HepG2 (cell line): ENCODE results near the gene KRT36. TPM values are rescaled to one million over a fixed set of nuclear protein-coding genes. Genes with fewer than 3 reads are reported as not detected.

ENCODE experiments used
- ATAC-seq: fragments of 200-7000 bp; cut with Tn5 transposase; 3 replicates; pipeline ENCODE4 v1.9.1; 2020; ENCODE audit warnings: mild to moderate bottlenecking, moderate library complexity
- BruUV-seq: library from RNA; stranded (reverse); fragments of 400-500 nt; replicated peaks from 2 replicates; lab custom pipeline; 2021; lab: Mats Ljungman, UMichigan
- CTCF ChIA-PET: fragments of 300-600 bp; formaldehyde crosslinking; extraction: SDS; loops from one replicate; lab custom pipeline; 2021; ENCODE audit warnings: low total read pairs, inconsistent platforms, low intra/inter-chr PET ratio; lab: Yijun Ruan, JAX
- POLR2A ChIA-PET: fragments of 350-600 bp; sonication (Branson Sonifier 250); formaldehyde crosslinking; loops from one replicate; lab custom pipeline; 2020; ENCODE audit warnings: antibody characterized with exemption, inconsistent platforms; lab: Yijun Ruan, JAX
- DNase-seq: peaks from one replicate; pipeline ENCODE4 v3.0.0-alpha.2; 2015; ENCODE audit warnings: low spot score
- FAIRE-seq: peaks from 3 replicates; lab custom pipeline; 2011; peaks lifted over from hg19 to GRCh38; lab: Jason Lieb, UNC
- H2AFZ ChIP-seq: one replicate; pipeline ENCODE4 v1.6.1; 2011; ENCODE audit warnings: low read length, inconsistent platforms
- H3K27ac ChIP-seq: fragments of 300-600 bp; 3 replicates; pipeline ENCODE4 v1.8.0; 2011; ENCODE audit warnings: mixed run types, mild to moderate bottlenecking, mixed read lengths, low read length, inconsistent platforms; ENCODE audit not compliant: insufficient read depth; ENCODE audit errors: extremely low read length
- H3K27me3 ChIP-seq, 2 experiments: fragments of 200-600 bp in 1 of 2; 2 replicates in 1 of 2; 3 replicates in 1 of 2; pipeline versions ENCODE4 v1.6.0 to v1.8.0; 2011; ENCODE audit warnings: low read length in 2 of 2, mild to moderate bottlenecking in 2 of 2, moderate library complexity in 2 of 2, inconsistent platforms in 1 of 2; ENCODE audit not compliant: insufficient read depth in 2 of 2, control insufficient read depth in 1 of 2
- H3K36me3 ChIP-seq, 2 experiments: fragments of 200-600 bp in 1 of 2; replicated peaks in 1 of 2; 2 replicates in 1 of 2; 3 replicates in 1 of 2; pipeline versions ENCODE4 v1.5.1 to v1.8.0; 2011; ENCODE audit warnings: low read length in 2 of 2, inconsistent platforms in 1 of 2; ENCODE audit not compliant: insufficient read depth in 2 of 2, control insufficient read depth in 1 of 2
- H3K4me1 ChIP-seq: 2 replicates; pipeline ENCODE4 v1.5.1; 2012; ENCODE audit warnings: low read length, inconsistent platforms; ENCODE audit not compliant: insufficient read depth
- H3K4me2 ChIP-seq: 2 replicates; pipeline ENCODE4 v1.6.0; 2011; ENCODE audit warnings: low read depth, low read length, inconsistent platforms
- H3K4me3 ChIP-seq, 3 experiments: fragments of 200-600 bp in 1 of 3; sonication (generic), shearing (Covaris generic) in 1 of 3; replicated peaks in 1 of 3; 2 replicates each; pipeline ENCODE4 v1.5.1; 2011 to 2016; ENCODE audit warnings: low read length in 3 of 3, inconsistent platforms in 2 of 3, low read depth in 2 of 3, mild to moderate bottlenecking in 2 of 3, control low read depth in 1 of 3, mixed read lengths in 1 of 3; ENCODE audit not compliant: insufficient read depth in 1 of 3
- H3K79me2 ChIP-seq: one replicate; pipeline ENCODE4 v1.6.1; 2011; ENCODE audit warnings: low read length, inconsistent platforms; ENCODE audit not compliant: insufficient read depth
- H3K9ac ChIP-seq: 2 replicates; pipeline ENCODE4 v1.6.0; 2011; ENCODE audit warnings: mild to moderate bottlenecking, low read depth, low read length, inconsistent platforms; ENCODE audit not compliant: insufficient read depth
- H3K9me3 ChIP-seq: 2 replicates; pipeline ENCODE4 v1.5.1; 2012; ENCODE audit warnings: mild to moderate bottlenecking, low read length
- H4K20me1 ChIP-seq: 2 replicates; pipeline ENCODE4 v1.6.0; 2011; ENCODE audit warnings: inconsistent platforms, mild to moderate bottlenecking, low read length, moderate library complexity; ENCODE audit not compliant: insufficient read depth
- CBFB ChIP-seq: sonication (generic); formaldehyde crosslinking; IDR thresholded peaks from 2 replicates; pipeline ENCODE4 v1.4.0; 2020; ENCODE audit warnings: missing genetic modification reagents
- CBX1 ChIP-seq: IDR thresholded peaks from one replicate; pipeline ENCODE4 v1.6.1; 2016; ENCODE audit warnings: antibody characterized with exemption, low read depth
- CSRNP1 ChIP-seq: sonication (generic); formaldehyde crosslinking; IDR thresholded peaks from 2 replicates; pipeline ENCODE4 v1.8.1; 2023; ENCODE audit warnings: mild to moderate bottlenecking, missing genetic modification reagents
- GTF2F1 ChIP-seq: fragments of 150-350 bp; IDR thresholded peaks from 2 replicates; pipeline ENCODE4 v1.6.1; 2014; ENCODE audit warnings: low read length
- KDM3A ChIP-seq: IDR thresholded peaks from 2 replicates; pipeline ENCODE4 v1.6.1; 2018; ENCODE audit warnings: low read depth, missing compliant biosample characterization
- RARG ChIP-seq: sonication (generic); formaldehyde crosslinking; IDR thresholded peaks from 2 replicates; pipeline ENCODE4 v1.4.0; 2020; ENCODE audit warnings: low read depth, mild to moderate bottlenecking, missing genetic modification reagents
- REPIN1 ChIP-seq: sonication (generic); formaldehyde crosslinking; IDR thresholded peaks from 2 replicates; pipeline ENCODE4 v1.8.0; 2022; ENCODE audit warnings: missing genetic modification reagents, low read depth, mild to moderate bottlenecking, borderline replicate concordance
- SMAD3 ChIP-seq: sonication (generic); formaldehyde crosslinking; IDR thresholded peaks from 2 replicates; pipeline ENCODE4 v1.4.0; 2020; ENCODE audit warnings: missing genetic modification reagents
- SRSF9 ChIP-seq: fragments of 200-400 bp; formaldehyde crosslinking; IDR thresholded peaks from 2 replicates; pipeline ENCODE4 v1.6.1; 2018; ENCODE audit warnings: borderline replicate concordance, mild to moderate bottlenecking, low read depth, low read length; ENCODE audit not compliant: insufficient read depth, poor library complexity, severe bottlenecking
- STAT6 ChIP-seq: sonication (generic); formaldehyde crosslinking; IDR thresholded peaks from 2 replicates; pipeline ENCODE4 v1.4.0; 2020; ENCODE audit warnings: missing genetic modification reagents, mild to moderate bottlenecking, borderline replicate concordance
- ZFP90 ChIP-seq: sonication (generic); formaldehyde crosslinking; IDR thresholded peaks from 2 replicates; pipeline ENCODE4 v1.8.0; 2022; ENCODE audit warnings: missing genetic modification reagents, mild to moderate bottlenecking, inconsistent platforms, borderline replicate concordance
- ZKSCAN1 ChIP-seq: fragments of 150-350 bp; IDR thresholded peaks from 2 replicates; pipeline ENCODE4 v1.6.1; 2014; ENCODE audit warnings: low read length
- ZNF605 ChIP-seq: sonication (generic); formaldehyde crosslinking; IDR thresholded peaks from 2 replicates; pipeline ENCODE4 v1.8.0; 2022; ENCODE audit warnings: mild to moderate bottlenecking, missing genetic modification reagents
- ZNF703 ChIP-seq: sonication (generic); formaldehyde crosslinking; IDR thresholded peaks from 2 replicates; pipeline ENCODE4 v1.5.1; 2020; ENCODE audit warnings: missing genetic modification reagents, mild to moderate bottlenecking, moderate library complexity, borderline replicate concordance
- ZNF782 ChIP-seq: sonication (generic); formaldehyde crosslinking; IDR thresholded peaks from 2 replicates; pipeline ENCODE4 v1.4.0; 2020; ENCODE audit warnings: missing genetic modification reagents, mild to moderate bottlenecking, borderline replicate concordance
- WGBS: methylation state at CpG from one replicate; pipeline ENCODE4 v1.1.6; 2017; ENCODE audit warnings: low lambda C conversion rate; 5-methylcytosine and 5-hydroxymethylcytosine counted together
- in situ Hi-C: cut with HindIII; loops from 2 replicates; pipeline ENCODE4 v1.10.0; 2017; ENCODE audit warnings: low pct_unique_long_range_greater_than_20kb; ENCODE audit not compliant: extremely low pct_ligation_motif_present
- intact Hi-C: fragments of 100-400 bp; cut with micrococcal nuclease; formaldehyde crosslinking; loops from one replicate; pipeline ENCODE4 v1.10.0; 2022; ENCODE audit not compliant: unreplicated experiment
- polyA plus RNA-seq, 8 experiments: library from polyadenylated mRNA; depleted of rRNA in 3 of 8; stranded (reverse) in 7 of 8; unstranded in 1 of 8; fragments of >200 nt; fragmentation: Illumina TruSeq in 4 of 8; extraction: Trizol in 4 of 8; gene quantifications; 2 replicates each; pipeline versions ENCODE4 v1.2.1 to v1.2.3, GENCODE V29; 2011 to 2016; ENCODE audit warnings: low read depth in 4 of 8, missing spikeins in 1 of 8, mixed read lengths in 1 of 8; ENCODE audit not compliant: insufficient read depth in 1 of 8
- total RNA-seq, 5 experiments: library from RNA; depleted of rRNA; stranded (reverse); fragments of >200 nt; fragmentation: Illumina TruSeq; extraction: Trizol; gene quantifications; 2 replicates each; pipeline ENCODE4 v1.2.3, GENCODE V29; 2016; ENCODE audit warnings: low read depth in 1 of 5
- TF ChIP-seq, protein P1 (sequence below): sonication (generic); formaldehyde crosslinking; conservative IDR thresholded peaks from 2 replicates; pipeline ENCODE4 v1.4.0; 2020; ENCODE audit warnings: missing genetic modification reagents
- TF ChIP-seq, protein P2 (sequence below): IDR thresholded peaks from 2 replicates; pipeline ENCODE4 v1.6.1; 2016

Gene KRT36
- total and polyA plus RNA-seq, 2 of the 13 experiments (the other 11 are each of a cell fraction or from before 2014, with no cell fraction given), result not detected

- POLR2A ChIA-PET, result no interaction called here
- DNase-seq, result no peak
These were observed 22.1 kb downstream of the KRT36 start for GRCh38 chr17:41467561-41467960.

More at GRCh38 chr17:41467561-41467960, 22.1 kb downstream of the KRT36 start:
- H3K9me3 ChIP-seq, result no peaks in the 10 kb centered on the region
- H3K9ac ChIP-seq, result no peak overlapping the region
- H3K27ac ChIP-seq, result no peak overlapping the region
- in situ Hi-C loops, result no loop called here
- 0% methylated on average over 4 of the region's 4 CpGs for WGBS
- intact Hi-C loops, result no loop called here
- H3K79me2 ChIP-seq, result no peaks in the 10 kb centered on the region
- CTCF ChIA-PET, result no interaction called here
- no peak for ATAC-seq
- H2AFZ ChIP-seq, result no peak overlapping the region
- no peaks in the 10 kb centered on the region for H3K4me1 ChIP-seq
- no peak for FAIRE-seq
- no TSS peak for BruUV-seq
- H3K4me3 ChIP-seq, result no peak overlapping the region
- no peaks in the 10 kb centered on the region for H3K36me3 ChIP-seq
- H3K27me3 ChIP-seq, result peaks cover 2 to 43% of the 10 kb centered on the region in 2 experiments; a peak in 3 of 5 replicates
- TF ChIP-seq SRSF9 (no peak), ZNF703 (CRISPR knock-in tag) (no peak), KDM3A (CRISPR knock-in tag) (no peak), CBFB (CRISPR knock-in tag) (no peak), SMAD3 (CRISPR knock-in tag) (no peak), ZKSCAN1 (no peak), CSRNP1 (CRISPR knock-in tag) (no peak), ZFP90 (no peak), RARG (CRISPR knock-in tag) (no peak), REPIN1 (CRISPR knock-in tag) (no peak), CBX1 (no peak), ZNF605 (CRISPR knock-in tag) (no peak), STAT6 (no peak), GTF2F1 (no peak), ZNF782 (CRISPR knock-in tag) (no peak)
- TF ChIP-seq, protein P1, sequence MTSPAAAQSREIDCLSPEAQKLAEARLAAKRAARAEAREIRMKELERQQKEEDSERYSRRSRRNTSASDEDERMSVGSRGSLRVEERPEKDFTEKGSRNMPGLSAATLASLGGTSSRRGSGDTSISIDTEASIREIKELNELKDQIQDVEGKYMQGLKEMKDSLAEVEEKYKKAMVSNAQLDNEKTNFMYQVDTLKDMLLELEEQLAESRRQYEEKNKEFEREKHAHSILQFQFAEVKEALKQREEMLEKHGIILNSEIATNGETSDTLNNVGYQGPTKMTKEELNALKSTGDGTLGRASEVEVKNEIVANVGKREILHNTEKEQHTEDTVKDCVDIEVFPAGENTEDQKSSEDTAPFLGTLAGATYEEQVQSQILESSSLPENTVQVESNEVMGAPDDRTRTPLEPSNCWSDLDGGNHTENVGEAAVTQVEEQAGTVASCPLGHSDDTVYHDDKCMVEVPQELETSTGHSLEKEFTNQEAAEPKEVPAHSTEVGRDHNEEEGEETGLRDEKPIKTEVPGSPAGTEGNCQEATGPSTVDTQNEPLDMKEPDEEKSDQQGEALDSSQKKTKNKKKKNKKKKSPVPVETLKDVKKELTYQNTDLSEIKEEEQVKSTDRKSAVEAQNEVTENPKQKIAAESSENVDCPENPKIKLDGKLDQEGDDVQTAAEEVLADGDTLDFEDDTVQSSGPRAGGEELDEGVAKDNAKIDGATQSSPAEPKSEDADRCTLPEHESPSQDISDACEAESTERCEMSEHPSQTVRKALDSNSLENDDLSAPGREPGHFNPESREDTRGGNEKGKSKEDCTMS (CRISPR knock-in tag), result no peak
- TF ChIP-seq, protein P2, sequence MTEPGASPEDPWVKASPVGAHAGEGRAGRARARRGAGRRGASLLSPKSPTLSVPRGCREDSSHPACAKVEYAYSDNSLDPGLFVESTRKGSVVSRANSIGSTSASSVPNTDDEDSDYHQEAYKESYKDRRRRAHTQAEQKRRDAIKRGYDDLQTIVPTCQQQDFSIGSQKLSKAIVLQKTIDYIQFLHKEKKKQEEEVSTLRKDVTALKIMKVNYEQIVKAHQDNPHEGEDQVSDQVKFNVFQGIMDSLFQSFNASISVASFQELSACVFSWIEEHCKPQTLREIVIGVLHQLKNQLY (CRISPR knock-in tag), result no peak
- no peak overlapping the region for H3K4me2 ChIP-seq
- no peaks in the 10 kb centered on the region for H4K20me1 ChIP-seq
